CD8-positive, alpha-beta memory T cell (primary cell): Measurements from ENCODE around the gene MFAP2. TPM values are rescaled to one million over a fixed set of nuclear protein-coding genes. Genes with fewer than 3 reads are reported as not detected.

Experiments
- CTCF ChIA-PET: fragments of 350-600 bp; sonication (Branson Sonifier 250); formaldehyde crosslinking; loops from one replicate; lab custom pipeline; 2021; ENCODE audit warnings: antibody characterized with exemption; lab: Charles Lee
- POLR2A ChIA-PET: fragments of 350-600 bp; sonication (Branson Sonifier 250); formaldehyde crosslinking; loops from one replicate; lab custom pipeline; 2021; ENCODE audit warnings: antibody characterized with exemption; lab: Charles Lee
- DNase-seq, 5 donors: peaks; one replicate each; pipeline versions ENCODE4 v3.0.0 to v3.0.0-alpha.2; 2020 to 2022; ENCODE audit warnings: mixed read lengths in 1 of 5
- H3K27ac ChIP-seq: one replicate; pipeline ENCODE4 v1.7.0; 2013; ENCODE audit warnings: low read depth, mild to moderate bottlenecking, low read length, moderate library complexity
- H3K27me3 ChIP-seq: 2 replicates; pipeline ENCODE4 v1.7.0; 2013; ENCODE audit warnings: low read length, mild to moderate bottlenecking; ENCODE audit not compliant: insufficient read depth, poor library complexity, severe bottlenecking
- H3K36me3 ChIP-seq: 2 replicates; pipeline ENCODE4 v1.7.0; 2013; ENCODE audit warnings: mild to moderate bottlenecking, low read length, moderate library complexity; ENCODE audit not compliant: insufficient read depth
- H3K4me1 ChIP-seq: 2 replicates; pipeline ENCODE4 v1.7.0; 2013; ENCODE audit warnings: mild to moderate bottlenecking, low read length, moderate library complexity; ENCODE audit not compliant: insufficient read depth
- H3K4me3 ChIP-seq: 2 replicates; pipeline ENCODE4 v1.7.0; 2013; ENCODE audit warnings: mild to moderate bottlenecking, low read length
- H3K9me3 ChIP-seq: 2 replicates; pipeline ENCODE4 v1.7.0; 2013; ENCODE audit warnings: mild to moderate bottlenecking, low read length
- H3K27ac Mint-ChIP-seq, 8 donors: one replicate each; pipeline ENCODE4 v1.8.0; 2020 to 2021; ENCODE audit warnings: mixed read lengths in 8 of 8, mild to moderate bottlenecking in 6 of 8, inconsistent platforms in 3 of 8, moderate library complexity in 3 of 8
- H3K27me3 Mint-ChIP-seq, 2 donors: one replicate each; pipeline ENCODE4 v1.8.0; 2020 to 2021; ENCODE audit warnings: mixed read lengths in 2 of 2, mild to moderate bottlenecking in 1 of 2, moderate library complexity in 1 of 2
- H3K36me3 Mint-ChIP-seq, 3 donors: one replicate each; pipeline ENCODE4 v1.8.0; 2020 to 2021; ENCODE audit warnings: mixed read lengths in 3 of 3, inconsistent platforms in 1 of 3, mild to moderate bottlenecking in 1 of 3
- H3K4me1 Mint-ChIP-seq, 3 donors: one replicate each; pipeline ENCODE4 v1.8.0; 2020 to 2021; ENCODE audit warnings: mixed read lengths in 3 of 3, inconsistent platforms in 1 of 3, mild to moderate bottlenecking in 1 of 3
- H3K4me3 Mint-ChIP-seq, 7 donors: one replicate each; pipeline ENCODE4 v1.8.0; 2020 to 2021; ENCODE audit warnings: mixed read lengths in 7 of 7, mild to moderate bottlenecking in 6 of 7, moderate library complexity in 4 of 7, inconsistent platforms in 2 of 7
- H3K9me3 Mint-ChIP-seq, 5 donors: one replicate each; pipeline ENCODE4 v1.8.0; 2020 to 2022; ENCODE audit warnings: mixed read lengths in 5 of 5, mild to moderate bottlenecking in 3 of 5, moderate library complexity in 2 of 5, inconsistent platforms in 1 of 5
- polyA plus RNA-seq: library from polyadenylated mRNA; unstranded; fragments of 300-500 nt; fragmentation: Illumina TruSeq; gene quantifications from one replicate; pipeline ENCODE4 v1.2.3, GENCODE V29; 2021
- total RNA-seq, 2 experiments: library from RNA; stranded (reverse); gene quantifications; one replicate each; pipeline ENCODE4 v1.2.3, GENCODE V29; 2021

MFAP2 gene
- total and polyA plus RNA-seq, 3 experiments from 2014 or later = 0.39 TPM; not detected in 2

- Histone ChIP-seq H3K4me3 (no peak overlapping the region), H3K9me3 (no peaks in the 10 kb centered on the region), H3K4me1 (no peaks in the 10 kb centered on the region), H3K27me3 (no peaks in the 10 kb centered on the region), H3K36me3 (no peaks in the 10 kb centered on the region), H3K27ac (no peak overlapping the region)
- CTCF ChIA-PET = no interaction called here
- H3K4me1 Mint-ChIP-seq = peaks cover 11 to 32% (median 13%) of the 10 kb centered on the region in 3 donors
- H3K9me3 Mint-ChIP-seq = no peaks in the 10 kb centered on the region
- no peak overlapping the region for H3K27ac Mint-ChIP-seq
- no peaks in the 10 kb centered on the region for H3K27me3 Mint-ChIP-seq
- peaks cover 0 to 33% (median 2%) of the 10 kb centered on the region in 3 donors for H3K36me3 Mint-ChIP-seq
- DNase-seq = no peak
- POLR2A ChIA-PET = no interaction called here
- H3K4me3 Mint-ChIP-seq = no peak overlapping the region
Measured at GRCh38 chr1:16927711-16928485, 52.5 kb downstream of the MFAP2 start.

DNA sequence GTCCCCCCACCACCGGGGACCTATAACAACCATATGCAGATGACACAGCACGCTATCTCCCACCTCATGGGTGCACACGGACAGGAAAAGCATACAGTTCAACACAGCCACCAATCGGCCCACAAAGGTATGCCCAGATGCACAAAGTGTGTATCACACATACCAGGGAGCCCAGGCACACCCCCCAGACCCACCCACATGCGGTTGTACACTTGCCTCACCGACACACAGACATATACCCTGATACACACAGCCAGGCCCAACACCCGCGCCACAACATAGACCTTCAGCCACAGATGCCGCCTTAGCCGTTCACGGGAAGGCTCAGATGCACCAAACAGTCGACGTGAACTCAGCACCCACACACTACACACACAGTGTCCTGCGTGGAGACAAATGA, 53.2 kb downstream of the MFAP2 start:
- no peak overlapping the region for H3K27ac ChIP-seq
- peaks cover 4% of the 10 kb centered on the region for H3K4me1 ChIP-seq
- Mint-ChIP-seq H3K36me3 (peaks cover 0 to 28% (median 2%) of the 10 kb centered on the region in 3 donors), H3K27ac (peak overlapping the region in 2 of 8 donors; percentile 5 to 85), H3K4me3 (no peak overlapping the region), H3K4me1 (peaks cover 17 to 38% (median 19%) of the 10 kb centered on the region in 3 donors), H3K9me3 (no peaks in the 10 kb centered on the region), H3K27me3 (no peaks in the 10 kb centered on the region)
- H3K36me3 ChIP-seq = no peaks in the 10 kb centered on the region
- no peaks in the 10 kb centered on the region for H3K9me3 ChIP-seq
- H3K27me3 ChIP-seq = no peaks in the 10 kb centered on the region
- DNase-seq = no peak
- H3K4me3 ChIP-seq = no peak overlapping the region
- POLR2A ChIA-PET = no interaction called here
- CTCF ChIA-PET = no interaction called here

- H3K9me3 ChIP-seq = no peaks in the 10 kb centered on the region
- DNase-seq = no peak
- no peaks in the 10 kb centered on the region for H3K9me3 Mint-ChIP-seq
- no peaks in the 10 kb centered on the region for H3K27me3 ChIP-seq
- no peak overlapping the region for H3K27ac ChIP-seq
- ChIA-PET CTCF (no interaction called here), POLR2A (no interaction called here)
- H3K4me1 Mint-ChIP-seq = peaks cover 23 to 45% (median 25%) of the 10 kb centered on the region in 3 donors
- no peak overlapping the region for H3K4me3 ChIP-seq
- no peak overlapping the region for H3K4me3 Mint-ChIP-seq
- no peaks in the 10 kb centered on the region for H3K27me3 Mint-ChIP-seq
- no peaks in the 10 kb centered on the region for H3K36me3 ChIP-seq
- H3K36me3 Mint-ChIP-seq = peaks cover 0 to 25% (median 2%) of the 10 kb centered on the region in 3 donors
- peaks cover 10% of the 10 kb centered on the region for H3K4me1 ChIP-seq
- peak overlapping the region in 1 of 8 donors; percentile 51 for H3K27ac Mint-ChIP-seq
Measured at GRCh38 chr1:16926491-16927073, 53.8 kb downstream of the MFAP2 start.

DNA sequence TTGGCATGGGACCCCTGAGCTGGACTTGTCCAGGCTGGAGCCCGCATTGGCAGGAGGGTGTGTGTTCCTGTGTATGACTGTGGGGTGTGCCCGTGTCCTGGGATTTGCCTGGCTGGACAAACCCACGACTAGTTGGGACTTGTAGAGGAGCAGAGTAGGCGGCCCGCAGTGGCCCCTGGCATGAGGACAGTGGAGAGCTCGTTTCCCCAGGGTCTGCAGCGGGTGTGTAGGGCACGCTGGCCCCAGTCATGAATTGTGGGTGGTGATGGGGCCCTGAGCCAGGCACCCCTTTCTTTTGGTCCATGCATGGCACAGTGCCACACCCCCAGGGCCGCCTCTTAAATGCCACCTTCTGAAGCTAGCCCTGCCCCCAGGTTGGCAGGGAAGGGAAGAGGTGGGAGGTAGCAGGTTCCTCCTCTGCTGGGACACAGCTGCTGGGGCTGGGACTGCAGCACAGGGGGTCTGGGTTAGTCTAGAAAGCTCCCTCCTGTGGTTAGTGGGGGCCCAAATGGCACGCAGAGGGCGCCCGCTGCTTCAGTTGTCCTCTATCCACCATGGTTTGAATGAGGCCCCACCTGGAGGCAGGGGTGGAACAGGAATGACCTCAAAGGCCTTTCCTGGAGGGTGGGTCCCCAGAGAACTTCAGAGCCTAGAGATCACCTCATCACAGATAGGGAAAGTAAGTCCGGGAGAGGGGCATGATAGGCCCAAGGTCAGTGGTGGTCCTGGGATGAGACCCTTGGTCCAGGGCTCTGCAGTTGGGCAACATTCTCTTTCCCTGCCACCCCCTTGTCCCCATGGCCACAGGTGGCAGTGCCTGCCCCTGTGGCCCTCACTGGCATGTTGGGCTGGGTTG, 54.6 kb downstream of the MFAP2 start:
- CTCF ChIA-PET = interaction anchor here (1.1 kb wide), 1 partner anchor 35 kb away, joined by 3 read pairs; no protein-coding TSS in a partner anchor
- H3K36me3 ChIP-seq = no peaks in the 10 kb centered on the region
- no peak overlapping the region for H3K4me3 ChIP-seq
- H3K4me1 ChIP-seq = peaks cover 10% of the 10 kb centered on the region
- POLR2A ChIA-PET = interaction anchor here (1.3 kb wide), 1 partner anchor 21 kb away, joined by 3 read pairs; no protein-coding TSS in a partner anchor
- Mint-ChIP-seq H3K9me3 (no peaks in the 10 kb centered on the region), H3K4me1 (peaks cover 30 to 52% (median 32%) of the 10 kb centered on the region in 3 donors), H3K36me3 (peaks cover 0 to 18% (median 0%) of the 10 kb centered on the region in 3 donors), H3K27me3 (no peaks in the 10 kb centered on the region), H3K27ac (peak overlapping the region in 2 of 8 donors; percentile 33 to 68), H3K4me3 (peak overlapping the region in 1 of 7 donors; percentile 72)
- no peaks in the 10 kb centered on the region for H3K9me3 ChIP-seq
- no peak for DNase-seq
- H3K27ac ChIP-seq = no peak overlapping the region
- no peaks in the 10 kb centered on the region for H3K27me3 ChIP-seq

DNA sequence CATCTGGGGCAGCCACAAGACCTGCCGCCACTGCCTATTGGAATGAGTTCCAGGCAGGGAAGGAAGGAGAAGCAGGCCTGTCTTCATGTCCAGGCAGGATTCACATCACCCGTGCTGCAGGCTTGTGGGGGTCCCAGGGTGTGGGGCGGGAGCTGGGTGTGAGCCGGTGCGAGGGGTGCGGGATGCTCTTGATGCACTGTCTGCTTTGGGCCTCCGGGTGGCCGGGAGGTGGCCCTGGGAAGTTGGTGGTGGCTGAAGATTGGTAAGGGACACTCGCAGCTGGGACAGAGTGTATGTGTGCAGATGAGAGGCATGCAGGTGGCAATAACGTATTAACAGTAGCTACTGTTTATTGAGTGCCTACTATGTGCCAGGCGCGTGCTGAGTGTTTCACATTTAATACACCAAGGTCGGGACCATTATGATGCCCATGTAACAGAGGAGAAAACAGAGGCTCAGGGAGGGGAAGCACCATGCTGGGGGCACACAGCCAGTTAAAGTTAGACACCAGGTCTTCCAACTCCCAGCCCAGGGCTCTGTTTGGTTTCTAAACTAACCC, 55.4 kb downstream of the MFAP2 start:
- no peaks in the 10 kb centered on the region for H3K9me3 Mint-ChIP-seq
- no peak overlapping the region for H3K4me3 ChIP-seq
- H3K36me3 ChIP-seq = no peaks in the 10 kb centered on the region
- CTCF ChIA-PET = interaction anchor here (1.1 kb wide), 1 partner anchor 35 kb away, joined by 3 read pairs; no protein-coding TSS in a partner anchor
- peaks cover 10% of the 10 kb centered on the region for H3K4me1 ChIP-seq
- no peak overlapping the region for H3K4me3 Mint-ChIP-seq
- no peak for DNase-seq
- no peak overlapping the region for H3K27ac ChIP-seq
- no peaks in the 10 kb centered on the region for H3K27me3 ChIP-seq
- POLR2A ChIA-PET = interaction anchor here (1.3 kb wide), 1 partner anchor 20 kb away, joined by 3 read pairs; no protein-coding TSS in a partner anchor
- H3K9me3 ChIP-seq = no peaks in the 10 kb centered on the region
- H3K27ac Mint-ChIP-seq = peak overlapping the region in 1 of 8 donors; percentile 26
- H3K4me1 Mint-ChIP-seq = peaks cover 32 to 57% (median 33%) of the 10 kb centered on the region in 3 donors
- H3K27me3 Mint-ChIP-seq = no peaks in the 10 kb centered on the region
- H3K36me3 Mint-ChIP-seq = peaks cover 0 to 10% (median 0%) of the 10 kb centered on the region in 3 donors

Other genes starting within 250 kb of the MFAP2 start
- gene RNU1-4, start 240.1 kb downstream of the MFAP2 start, total RNA-seq = 1,000 to 10,000 TPM; 1,293 to 1,300 TPM
- gene RNU1-4, start 240.1 kb downstream of the MFAP2 start, polyA plus RNA-seq = not detected
- gene RNU1-2, start 84.6 kb downstream of the MFAP2 start, total RNA-seq = 1,000 to 10,000 TPM; 1,293 to 1,300 TPM
- not detected for gene RNU1-2, start 84.6 kb downstream of the MFAP2 start, polyA plus RNA-seq
- 10 to 100 TPM; 25.6 to 30.1 TPM for gene CROCC, start 58.7 kb downstream of the MFAP2 start, total RNA-seq
- 6.9 TPM for gene CROCC, start 58.7 kb downstream of the MFAP2 start, polyA plus RNA-seq
- gene ATP13A2, start 31.3 kb upstream of the MFAP2 start, total RNA-seq = 10 to 100 TPM; 43.8 to 44.0 TPM
- gene ATP13A2, start 31.3 kb upstream of the MFAP2 start, polyA plus RNA-seq = 61.3 TPM
- gene SDHB, start 73.4 kb upstream of the MFAP2 start, total RNA-seq = 100 to 1,000 TPM; 147 to 150 TPM
- gene SDHB, start 73.4 kb upstream of the MFAP2 start, polyA plus RNA-seq = 156 TPM
- gene PADI2, start 138.8 kb upstream of the MFAP2 start, total RNA-seq = not detected
- gene PADI2, start 138.8 kb upstream of the MFAP2 start, polyA plus RNA-seq = not detected
- gene PADI1, start 224.5 kb upstream of the MFAP2 start, total RNA-seq = not detected
- not detected for gene PADI1, start 224.5 kb upstream of the MFAP2 start, polyA plus RNA-seq